H1 (cell line): ENCODE measurements around the gene SMCHD1. TPM values are rescaled to one million over a fixed set of nuclear protein-coding genes. Genes with fewer than 3 reads are reported as not detected.

Experiments used
- HDAC6 ChIP-seq: IDR thresholded peaks from one replicate; pipeline ENCODE4 v1.7.1; 2012; ENCODE audit warnings: low read depth, mild to moderate bottlenecking, inconsistent platforms, low read length, moderate library complexity
- NRF1 ChIP-seq: IDR thresholded peaks from 2 replicates; pipeline ENCODE4 v1.6.1; 2011; ENCODE audit warnings: mild to moderate bottlenecking, low read depth, low read length, improper control_type of control experiment
- polyA plus RNA-seq, 7 experiments: library from polyadenylated mRNA; depleted of rRNA in 3 of 7; stranded (reverse) in 5 of 7; unstranded in 2 of 7; fragments of >200 nt in 5 of 7; fragments of 200-250 nt in 2 of 7; gene quantifications; 1 replicate in 5 of 7; 2 replicates in 1 of 7; 4 replicates in 1 of 7; pipeline versions ENCODE4 v1.2.1 to v1.2.3, GENCODE V29; 2011 to 2013; ENCODE audit warnings: missing spikeins in 2 of 7, mixed read lengths in 2 of 7
- total RNA-seq: library from RNA; stranded (reverse); fragmentation: NEBNext Ultra II Directional; extraction: Animal tissue kit (Norgen Biotek cat#: 25700); gene quantifications from 2 replicates; pipeline ENCODE4 v1.2.1, GENCODE V29; 2021

Gene SMCHD1
- total and polyA plus RNA-seq, 2 of the 8 experiments (the other 6 are each of a cell fraction or from before 2014, with no cell fraction given) = 9.3 to 32.0 TPM

DNA sequence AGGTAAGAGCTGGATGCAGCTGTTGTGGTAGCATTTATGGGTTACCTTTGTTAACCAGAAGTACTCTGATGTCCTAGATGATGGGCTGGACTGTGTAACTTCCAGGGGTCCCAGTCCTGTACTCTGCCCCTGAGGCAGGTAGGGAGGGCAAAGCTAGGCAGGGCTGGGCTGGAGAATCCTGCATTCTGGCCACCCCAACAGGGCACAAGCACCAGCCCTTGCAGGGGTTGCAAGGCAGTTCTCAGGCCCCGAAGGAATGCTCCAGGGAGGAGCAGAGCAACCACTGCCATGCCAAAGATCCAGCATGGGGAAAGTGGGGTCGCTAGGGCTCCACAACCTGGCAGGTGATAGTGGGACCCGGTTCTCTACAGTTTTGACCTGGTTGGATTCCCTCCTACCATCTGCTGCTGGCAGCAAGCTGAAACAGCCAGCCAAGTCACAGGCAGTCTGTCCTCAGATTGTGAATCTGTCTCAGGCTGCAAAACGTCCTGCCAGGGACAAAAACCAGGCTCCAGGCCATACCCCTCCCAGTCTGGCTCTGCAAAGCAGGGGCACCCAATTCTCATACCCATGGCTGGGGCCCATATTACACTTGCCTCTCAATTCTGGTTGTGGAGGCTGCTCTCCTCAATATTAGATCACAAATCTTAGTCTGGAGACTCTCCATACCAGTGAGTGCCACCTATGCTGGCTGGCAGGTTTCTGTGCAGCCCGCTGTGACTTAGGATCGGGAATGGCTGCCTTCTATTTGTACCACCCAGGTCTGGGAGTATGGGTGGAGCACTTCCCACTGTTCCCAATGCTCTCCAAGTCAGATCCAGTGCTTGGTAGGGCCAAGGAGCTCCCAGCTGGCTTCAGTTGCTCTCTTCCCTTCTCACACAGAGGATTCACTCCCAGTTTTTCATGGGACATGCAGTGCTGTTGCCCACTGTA lies 61.1 kb downstream of the SMCHD1 start (continued):
- no peak for TF ChIP-seq NRF1
- TF ChIP-seq HDAC6 = no peak
